ENCODE results near the gene ZSWIM5.

- TF ChIP-seq POLR2AphosphoS5 (IDR thresholded peaks at IDR 0.05) (no peak), CTCF (IDR thresholded peaks at IDR 0.05) (no peak), POLR2A (IDR thresholded peaks at IDR 0.05) (no peak)
These were observed 159.4 kb downstream of the ZSWIM5 start for GRCh38 chr1:45047032-45047431.

Measured in upper lobe of left lung (tissue), 4 donors.